Subcutaneous abdominal adipose tissue (tissue), 5 donors: ENCODE measurements around the gene GDAP1L1.

Source experiments
- H3K27ac ChIP-seq: one replicate; pipeline ENCODE4 v1.7.0; 2013; ENCODE audit warnings: low read depth, mild to moderate bottlenecking, inconsistent platforms, low read length, moderate library complexity
- H3K27me3 ChIP-seq, 5 donors: one replicate each; pipeline ENCODE4 v1.7.0; 2013; ENCODE audit warnings: low read length in 5 of 5, inconsistent platforms in 1 of 5; ENCODE audit not compliant: control insufficient read depth in 5 of 5, insufficient read depth in 4 of 5
- H3K36me3 ChIP-seq, 5 donors: one replicate each; pipeline ENCODE4 v1.7.0; 2013; ENCODE audit warnings: low read length in 5 of 5; ENCODE audit not compliant: control insufficient read depth in 5 of 5, insufficient read depth in 5 of 5
- H3K4me1 ChIP-seq, 5 donors: one replicate each; pipeline ENCODE4 v1.7.0; 2013; ENCODE audit warnings: low read length in 5 of 5, mild to moderate bottlenecking in 3 of 5, moderate library complexity in 1 of 5; ENCODE audit not compliant: control insufficient read depth in 5 of 5, insufficient read depth in 5 of 5
- H3K4me3 ChIP-seq, 5 donors: one replicate each; pipeline ENCODE4 v1.7.0; 2013; ENCODE audit warnings: low read length in 5 of 5, low read depth in 1 of 5
- H3K9ac ChIP-seq, 5 donors: one replicate each; pipeline ENCODE4 v1.7.0; 2013; ENCODE audit warnings: low read length in 5 of 5, mild to moderate bottlenecking in 4 of 5, moderate library complexity in 3 of 5
- H3K9me3 ChIP-seq, 5 donors: one replicate each; pipeline ENCODE4 v1.7.0; 2013; ENCODE audit warnings: low read length in 5 of 5; ENCODE audit not compliant: control insufficient read depth in 5 of 5
- donor health status: healthy.
- donor health status: healthy.
- donor health status: healthy.
- donor health status: healthy.
- donor health status: healthy.

Gene GDAP1L1

GRCh38 chr20:44273231-44274215 is 26.4 kb downstream of the GDAP1L1 start:
- H3K27ac ChIP-seq = no peak overlapping the region
- no peaks in the 10 kb centered on the region for H3K4me1 ChIP-seq
- peaks cover 0 to 19% (median 9%) of the 10 kb centered on the region in 5 donors for H3K36me3 ChIP-seq
- H3K27me3 ChIP-seq = no peaks in the 10 kb centered on the region
- H3K9me3 ChIP-seq = no peaks in the 10 kb centered on the region
- H3K9ac ChIP-seq = no peak overlapping the region
- no peak overlapping the region for H3K4me3 ChIP-seq

GRCh38 chr20:44274303-44275017 is 27.4 kb downstream of the GDAP1L1 start:
- Histone ChIP-seq H3K4me1 (no peaks in the 10 kb centered on the region), H3K4me3 (no peak overlapping the region), H3K9me3 (no peaks in the 10 kb centered on the region), H3K9ac (no peak overlapping the region), H3K27ac (no peak overlapping the region), H3K27me3 (no peaks in the 10 kb centered on the region), H3K36me3 (peaks cover 0 to 19% (median 9%) of the 10 kb centered on the region in 5 donors)

- Histone ChIP-seq H3K9me3 (no peaks in the 10 kb centered on the region), H3K4me3 (no peak overlapping the region), H3K4me1 (no peaks in the 10 kb centered on the region), H3K9ac (no peak overlapping the region), H3K36me3 (peaks cover 0 to 2% (median 0%) of the 10 kb centered on the region in 5 donors), H3K27ac (no peak overlapping the region), H3K27me3 (no peaks in the 10 kb centered on the region)
Measured at GRCh38 chr20:44279228-44279627, 32.1 kb downstream of the GDAP1L1 start.

GRCh38 chr20:44280387-44280786 is 33.3 kb downstream of the GDAP1L1 start:
- H3K36me3 ChIP-seq = peaks cover 0 to 2% (median 0%) of the 10 kb centered on the region in 5 donors
- no peaks in the 10 kb centered on the region for H3K9me3 ChIP-seq
- no peaks in the 10 kb centered on the region for H3K27me3 ChIP-seq
- no peaks in the 10 kb centered on the region for H3K4me1 ChIP-seq
- H3K9ac ChIP-seq = no peak overlapping the region
- no peak overlapping the region for H3K4me3 ChIP-seq
- no peak overlapping the region for H3K27ac ChIP-seq

- no peaks in the 10 kb centered on the region for H3K27me3 ChIP-seq
- H3K36me3 ChIP-seq = peaks cover 0 to 2% (median 0%) of the 10 kb centered on the region in 5 donors
- H3K9ac ChIP-seq = no peak overlapping the region
- H3K9me3 ChIP-seq = no peaks in the 10 kb centered on the region
- H3K27ac ChIP-seq = no peak overlapping the region
- no peak overlapping the region for H3K4me3 ChIP-seq
- peaks cover 0 to 3% (median 0%) of the 10 kb centered on the region in 5 donors for H3K4me1 ChIP-seq
Measured at GRCh38 chr20:44282192-44282591, 35.1 kb downstream of the GDAP1L1 start.

GRCh38 chr20:44284032-44284431 is 36.9 kb downstream of the GDAP1L1 start:
- Histone ChIP-seq H3K27me3 (no peaks in the 10 kb centered on the region), H3K27ac (no peak overlapping the region), H3K9ac (no peak overlapping the region), H3K36me3 (peaks cover 0 to 4% (median 0%) of the 10 kb centered on the region in 5 donors), H3K9me3 (no peaks in the 10 kb centered on the region), H3K4me1 (peaks cover 0 to 4% (median 0%) of the 10 kb centered on the region in 5 donors), H3K4me3 (no peak overlapping the region)

- Histone ChIP-seq H3K27ac (no peak overlapping the region), H3K27me3 (no peaks in the 10 kb centered on the region), H3K9me3 (no peaks in the 10 kb centered on the region), H3K36me3 (peaks cover 0 to 7% (median 0%) of the 10 kb centered on the region in 5 donors), H3K4me3 (no peak overlapping the region), H3K9ac (no peak overlapping the region), H3K4me1 (peaks cover 0 to 4% (median 0%) of the 10 kb centered on the region in 5 donors)
Measured at GRCh38 chr20:44287272-44288097, 40.4 kb downstream of the GDAP1L1 start.

- peaks cover 0 to 4% (median 0%) of the 10 kb centered on the region in 5 donors for H3K4me1 ChIP-seq
- no peak overlapping the region for H3K27ac ChIP-seq
- H3K27me3 ChIP-seq = no peaks in the 10 kb centered on the region
- H3K9me3 ChIP-seq = no peaks in the 10 kb centered on the region
- no peak overlapping the region for H3K9ac ChIP-seq
- no peak overlapping the region for H3K4me3 ChIP-seq
- H3K36me3 ChIP-seq = peaks cover 0 to 7% (median 0%) of the 10 kb centered on the region in 5 donors
Measured at GRCh38 chr20:44288252-44288651, 41.1 kb downstream of the GDAP1L1 start.

GRCh38 chr20:44291754-44292153 is 44.6 kb downstream of the GDAP1L1 start:
- Histone ChIP-seq H3K4me1 (peaks cover 0 to 10% (median 6%) of the 10 kb centered on the region in 5 donors), H3K9ac (no peak overlapping the region), H3K9me3 (no peaks in the 10 kb centered on the region), H3K27me3 (no peaks in the 10 kb centered on the region), H3K4me3 (no peak overlapping the region), H3K36me3 (peaks cover 0 to 7% (median 0%) of the 10 kb centered on the region in 5 donors), H3K27ac (no peak overlapping the region)
